Measurements from ENCODE around the gene ALKBH5.

DNA sequence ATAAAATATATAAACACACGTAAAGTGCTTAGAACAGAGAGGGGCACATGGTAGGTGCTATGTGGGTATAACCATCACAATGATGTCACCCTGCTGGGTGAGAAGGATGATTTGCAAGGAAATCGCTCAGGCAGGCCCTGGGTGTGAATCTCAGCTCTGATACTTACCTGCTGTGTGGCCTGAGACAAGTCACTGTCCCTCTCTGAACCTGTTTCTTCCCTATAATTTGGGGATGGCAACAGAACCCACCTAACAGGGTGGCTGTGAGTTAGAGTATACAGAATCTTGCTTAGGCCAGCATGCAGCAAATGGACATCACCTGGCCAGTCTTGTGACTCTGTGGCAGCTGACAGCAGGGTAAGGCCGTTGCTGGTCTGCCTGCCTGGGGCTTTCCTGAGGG is 36.6 kb upstream of the ALKBH5 start:
- TF ChIP-seq CTCF (IDR thresholded peaks at IDR 0.05) (no peak), POLR2A (IDR thresholded peaks at IDR 0.05) (no peak)
